ENCODE data around the gene NAT16.

DNA sequence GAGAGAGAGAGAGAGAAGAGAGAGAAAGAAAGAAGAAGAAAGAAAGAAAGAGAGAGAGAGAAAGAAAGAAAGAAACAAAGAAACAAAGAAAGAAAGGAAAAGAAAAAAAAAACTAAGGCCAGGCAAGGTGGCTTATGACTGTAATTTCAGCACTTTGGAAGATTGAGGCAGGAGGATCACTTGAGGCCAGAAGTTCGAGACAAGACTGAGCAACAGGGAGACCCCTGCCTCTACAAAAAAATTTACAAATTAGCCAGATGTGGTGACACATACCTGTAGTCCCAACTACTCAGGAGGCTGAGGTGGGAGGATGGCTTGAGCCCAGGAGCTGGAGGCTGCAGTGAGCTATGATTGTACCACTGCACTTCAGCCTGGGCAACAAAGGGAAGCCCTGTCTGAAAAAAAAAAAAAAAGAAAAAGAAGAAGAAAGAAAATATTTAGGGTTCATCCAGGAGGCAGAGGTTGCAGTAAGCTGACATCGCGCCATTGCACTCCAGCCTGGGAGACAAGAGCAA lies 50.4 kb downstream of the NAT16 start:
- TF ChIP-seq CTCF (IDR thresholded peaks at IDR 0.05; ENCODE audit: low read depth, low read length) (no peak), EZH2phosphoT487 (IDR thresholded peaks at IDR 0.05; ENCODE audit: low read depth) (no peak)

Data from OCI-LY3 (cell line).